HCT116 (cell line): ENCODE measurements around the gene DAND5. TPM values are rescaled to one million over a fixed set of nuclear protein-coding genes. Genes with fewer than 3 reads are reported as not detected.

Source experiments
- ATAC-seq: fragments of 200-7000 bp; cut with Tn5 transposase; 2 replicates; pipeline ENCODE4 v1.9.1; 2020; ENCODE audit warnings: mild to moderate bottlenecking, moderate library complexity
- BruUV-seq: library from RNA; stranded (reverse); fragments of 400-500 nt; replicated peaks from 2 replicates; lab custom pipeline; 2021; lab: Mats Ljungman, UMichigan
- CTCF ChIA-PET: fragments of 300-600 bp; sonication (Branson Sonifier 250); formaldehyde crosslinking; loops from one replicate; lab custom pipeline; 2021; ENCODE audit warnings: antibody characterized with exemption; lab: Charles Lee
- POLR2A ChIA-PET: fragments of 300-600, 350-600 bp; sonication (Branson Sonifier 250); formaldehyde crosslinking; loops from one replicate; lab custom pipeline; 2021; ENCODE audit warnings: antibody characterized with exemption; lab: Charles Lee
- RAD21 ChIA-PET, 2 experiments: fragments of 300-600 bp; sonication (Branson Sonifier 250); formaldehyde crosslinking; loops; one replicate each; lab custom pipeline; 2023; ENCODE audit warnings: low total read pairs in 2 of 2; ENCODE audit not compliant: uncharacterized antibody in 2 of 2, unreplicated experiment in 2 of 2, low non-redundant PET in 1 of 2; lab: Charles Lee
- DNase-seq: peaks from one replicate; pipeline ENCODE4 v3.0.0-alpha.2; 2010; ENCODE audit warnings: low read depth, low spot score
- H2AFZ ChIP-seq: fragments of 200-600 bp; shearing (Covaris generic), sonication (generic); 2 replicates; pipeline ENCODE4 v1.6.1; 2017; ENCODE audit warnings: low read depth, mixed run types, mixed read lengths, antibody characterized with exemption, low read length; ENCODE audit not compliant: poor library complexity, severe bottlenecking
- H3K27ac ChIP-seq: 2 replicates; pipeline ENCODE4 v1.5.1; 2012; ENCODE audit warnings: low read depth, low read length
- H3K27me3 ChIP-seq: fragments of 200-600 bp; sonication (generic); 2 replicates; pipeline ENCODE4 v1.6.1; 2016; ENCODE audit warnings: mixed run types, low read length, mixed read lengths; ENCODE audit not compliant: insufficient read depth
- H3K36me3 ChIP-seq, 2 experiments: fragments of 200-500 bp in 1 of 2; fragments of 200-600 bp in 1 of 2; sonication (Bioruptor generic) in 1 of 2; sonication (generic) in 1 of 2; 2 replicates each; pipeline versions ENCODE4 v1.5.1 to v1.6.1; 2014 to 2016; ENCODE audit warnings: low read length in 2 of 2, inconsistent platforms in 1 of 2, mixed read lengths in 1 of 2, mixed run types in 1 of 2; ENCODE audit not compliant: insufficient read depth in 2 of 2, control insufficient read depth in 1 of 2
- H3K4me1 ChIP-seq, 2 experiments: fragments of 200-600 bp in 1 of 2; sonication (generic) in 1 of 2; 2 replicates each; pipeline versions ENCODE4 v1.5.1 to v1.6.1; 2012 to 2017; ENCODE audit warnings: low read length in 2 of 2, inconsistent platforms in 1 of 2, mild to moderate bottlenecking in 1 of 2, mixed read lengths in 1 of 2, mixed run types in 1 of 2, moderate library complexity in 1 of 2; ENCODE audit not compliant: insufficient read depth in 2 of 2, control insufficient read depth in 1 of 2
- H3K4me2 ChIP-seq: fragments of 200-600 bp; sonication (generic); 2 replicates; pipeline ENCODE4 v1.6.1; 2017; ENCODE audit warnings: mixed run types, low read length, mixed read lengths
- H3K4me3 ChIP-seq, 2 experiments: fragments of 200-600 bp in 1 of 2; sonication (generic) in 1 of 2; replicated peaks in 1 of 2; 2 replicates each; pipeline ENCODE4 v1.5.1; 2011 to 2016; ENCODE audit warnings: low read length in 2 of 2, control low read depth in 1 of 2, low read depth in 1 of 2, mild to moderate bottlenecking in 1 of 2, mixed read lengths in 1 of 2, mixed run types in 1 of 2
- H3K79me2 ChIP-seq: fragments of 200-600 bp; sonication (generic); 2 replicates; pipeline ENCODE4 v1.6.1; 2017; ENCODE audit warnings: mild to moderate bottlenecking, mixed run types, low read length, moderate library complexity, mixed read lengths; ENCODE audit not compliant: insufficient read depth
- H3K9ac ChIP-seq: fragments of 200-600 bp; sonication (generic); 2 replicates; pipeline ENCODE4 v1.6.1; 2016; ENCODE audit warnings: low read length, mixed read lengths
- H3K9me2 ChIP-seq: fragments of 200-600 bp; sonication (generic), shearing (Covaris generic); 2 replicates; pipeline ENCODE4 v1.6.1; 2017; ENCODE audit warnings: mixed run types, mild to moderate bottlenecking, moderate library complexity; ENCODE audit not compliant: insufficient read depth
- H3K9me3 ChIP-seq, 2 experiments: fragments of 200-500 bp in 1 of 2; fragments of 200-600 bp in 1 of 2; sonication (Bioruptor generic) in 1 of 2; sonication (generic) in 1 of 2; 2 replicates each; pipeline ENCODE4 v1.6.1; 2014 to 2017; ENCODE audit warnings: low read length in 2 of 2, mixed read lengths in 2 of 2, inconsistent platforms in 1 of 2, low read depth in 1 of 2, mild to moderate bottlenecking in 1 of 2, mixed run types in 1 of 2, moderate library complexity in 1 of 2; ENCODE audit not compliant: control insufficient read depth in 1 of 2, insufficient read depth in 1 of 2
- H4K20me1 ChIP-seq: fragments of 200-600 bp; sonication (generic), shearing (Covaris generic); 2 replicates; pipeline ENCODE4 v1.6.1; 2017; ENCODE audit warnings: mixed run types, mild to moderate bottlenecking, moderate library complexity; ENCODE audit not compliant: insufficient read depth
- CBX3 ChIP-seq: IDR thresholded peaks from 2 replicates; pipeline ENCODE4 v1.6.1; 2012; ENCODE audit warnings: low read depth
- CEBPB ChIP-seq: IDR thresholded peaks from 2 replicates; pipeline ENCODE4 v1.6.1; 2012; ENCODE audit warnings: low read depth
- EGR1 ChIP-seq: IDR thresholded peaks from 2 replicates; pipeline ENCODE4 v1.6.1; 2012; ENCODE audit warnings: low read depth
- ELF1 ChIP-seq: IDR thresholded peaks from 2 replicates; pipeline ENCODE4 v1.6.1; 2012; ENCODE audit warnings: low read depth, borderline replicate concordance
- EZH2phosphoT487 ChIP-seq: fragments of 200-600 bp; IDR thresholded peaks from 2 replicates; pipeline ENCODE4 v1.6.1; 2018; ENCODE audit warnings: antibody characterized with exemption, borderline replicate concordance
- MAX ChIP-seq: IDR thresholded peaks from 2 replicates; pipeline ENCODE4 v1.6.1; 2012
- POLR2A ChIP-seq: IDR thresholded peaks from 2 replicates; pipeline ENCODE4 v1.7.0; 2011; ENCODE audit warnings: borderline replicate concordance; ENCODE audit not compliant: insufficient read depth, insufficient read length; ENCODE audit errors: extremely low read depth
- POLR2AphosphoS5 ChIP-seq: IDR thresholded peaks from 2 replicates; pipeline ENCODE4 v1.6.1; 2011; ENCODE audit warnings: mild to moderate bottlenecking, low read depth, low read length, moderate library complexity
- RAD21 ChIP-seq: IDR thresholded peaks from 2 replicates; pipeline ENCODE4 v1.6.1; 2012; ENCODE audit warnings: low read depth, mild to moderate bottlenecking
- SIN3A ChIP-seq: IDR thresholded peaks from 2 replicates; pipeline ENCODE4 v1.6.1; 2012; ENCODE audit warnings: low read depth
- SP1 ChIP-seq: IDR thresholded peaks from 2 replicates; pipeline ENCODE4 v1.6.1; 2012; ENCODE audit warnings: low read depth
- YY1 ChIP-seq: IDR thresholded peaks from 2 replicates; pipeline ENCODE4 v1.6.1; 2011; ENCODE audit warnings: low read length, low read depth, moderate library complexity, mild to moderate bottlenecking; ENCODE audit not compliant: insufficient replicate concordance; ENCODE audit errors: extremely low read depth
- ZFX ChIP-seq: fragments of 450-650 bp; IDR thresholded peaks from 2 replicates; pipeline ENCODE4 v1.6.1; 2017
- ZNF274 ChIP-seq: fragments of 200-500 bp; sonication (Bioruptor generic); IDR thresholded peaks from 2 replicates; pipeline ENCODE4 v1.6.1; 2014; ENCODE audit warnings: mild to moderate bottlenecking, low read depth, low read length, inconsistent platforms
- intact Hi-C: fragments of 100-400 bp; cut with micrococcal nuclease; formaldehyde crosslinking; loops from 2 replicates; pipeline ENCODE4 v1.10.0; 2022
- total RNA-seq: library from RNA; stranded (reverse); gene quantifications from one replicate; pipeline ENCODE4 v1.2.1, GENCODE V29; 2021; ENCODE audit not compliant: unreplicated experiment
- TF ChIP-seq, protein P1 (sequence below): IDR thresholded peaks from 2 replicates; pipeline ENCODE4 v1.6.1; 2011; ENCODE audit warnings: mild to moderate bottlenecking, low read length, moderate library complexity; ENCODE audit not compliant: insufficient replicate concordance; ENCODE audit errors: extremely low read depth

DAND5 gene
- total RNA-seq, 1 experiment from 2014 or later: 0.25 TPM

DNA sequence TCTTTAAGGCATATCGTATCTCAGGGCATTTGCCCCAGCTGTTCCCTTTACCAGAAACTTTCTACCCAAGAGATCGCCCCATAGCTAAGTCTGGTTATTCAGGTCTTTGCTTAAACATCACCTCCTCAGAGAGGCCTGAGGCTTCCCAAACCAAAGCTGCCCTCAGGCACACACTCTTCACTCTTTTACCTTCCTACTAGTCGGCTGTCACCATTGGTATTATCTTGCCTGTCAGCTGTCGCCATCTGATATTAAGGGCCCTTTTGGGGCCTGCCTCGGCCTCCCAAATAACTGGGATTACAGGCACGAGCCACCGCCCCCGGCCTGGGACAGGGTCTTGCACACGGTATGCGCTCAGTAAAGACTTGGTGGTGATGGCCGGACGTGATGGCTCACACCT, 13.4 kb upstream of the DAND5 start (continued):
- TF ChIP-seq ZNF274: no peak
- no peak for TF ChIP-seq ZFX
- no peak for TF ChIP-seq CBX3
- TF ChIP-seq EZH2phosphoT487: no peak

DNA sequence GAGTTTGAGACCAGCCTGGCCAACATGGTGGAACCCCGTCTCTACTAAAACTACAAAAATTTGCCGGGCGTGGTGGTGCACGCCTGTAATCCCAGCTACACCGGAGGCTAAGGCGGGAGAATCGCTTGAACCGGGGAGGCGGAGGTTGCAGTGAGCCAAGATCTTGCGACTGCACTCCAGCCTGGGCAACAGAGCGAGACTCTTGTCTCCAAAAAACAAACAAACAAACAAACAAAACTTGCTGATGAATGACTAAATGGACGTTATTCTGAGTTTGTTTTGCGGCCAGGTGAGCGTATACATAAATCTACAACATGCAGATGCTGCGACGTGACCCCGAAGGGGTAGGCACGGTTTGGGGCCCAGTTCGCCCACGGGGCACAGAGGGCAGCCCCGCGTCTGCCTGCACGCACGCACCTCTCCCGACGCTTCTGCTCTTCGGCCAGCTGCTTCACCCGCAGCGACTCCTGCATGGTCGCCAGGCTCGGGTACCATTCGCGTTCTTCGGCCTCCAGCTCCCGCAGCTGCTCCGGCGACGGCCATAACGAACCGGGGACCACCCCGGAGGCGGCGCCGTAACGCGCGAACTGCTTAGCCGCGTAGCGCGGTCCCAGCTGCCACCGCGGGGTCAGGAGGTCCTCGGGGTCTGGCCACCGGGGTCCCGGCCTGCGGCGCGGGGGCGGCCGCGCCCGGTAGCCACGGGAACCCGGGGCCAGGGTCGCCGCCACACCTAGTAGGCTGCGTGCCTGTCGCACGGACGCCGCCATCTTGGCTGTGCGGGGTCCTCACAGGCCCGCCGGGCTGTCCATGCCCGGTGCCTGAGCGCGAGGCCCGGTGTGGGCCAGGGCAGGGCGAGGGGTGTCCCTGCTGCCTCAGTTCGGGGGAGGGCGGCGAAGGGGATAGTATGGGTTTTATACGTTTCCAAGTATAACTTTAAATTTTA, 12.7 kb upstream of the DAND5 start, which contains the start of gene GADD45GIP1:
GADD45GIP1 (minus strand) TSS at position 778 of the 943 bp plus-strand sequence; CDS start at position 767, 11 bp downstream.
- CTCF ChIA-PET: interaction anchor here (3.6 kb wide), 1 partner anchor 9 kb away, joined by 15 read pairs; no protein-coding TSS in a partner anchor
- no peaks in the 10 kb centered on the region for H3K9me3 ChIP-seq
- POLR2A ChIA-PET: interaction anchor here (2.0 kb wide), 1 partner anchor 11 kb away, joined by 8 read pairs; the partner anchor contains the start of gene RAD23A
- H2AFZ ChIP-seq: peak within 1 kb of the TSS; percentile 68
- H3K4me1 ChIP-seq: peaks cover 9 to 29% of the 10 kb centered on the region in 2 experiments
- no peaks in the 10 kb centered on the region; the same call in 1 of the 2 replicates for H4K20me1 ChIP-seq
- H3K4me3 ChIP-seq: peak within 1 kb of the TSS; percentile 75 to 92
- peaks cover 45% of the 10 kb centered on the region for H3K79me2 ChIP-seq
- H3K9me2 ChIP-seq: no peaks in the 10 kb centered on the region
- TF ChIP-seq RAD21 (no peak), EGR1 (peak; percentile 55), POLR2A (peak; percentile 95), POLR2AphosphoS5 (peak; percentile 95), SIN3A (peak; percentile 72), CEBPB (no peak), SP1 (0 out of 2 replicates have a peak, but pooled peaks have one; percentile 25), CBX3 (peak; percentile 78; the same call in 1 of the 2 replicates), ZFX (peak; percentile 96), MAX (peak; percentile 83), YY1 (peak; percentile 96), ELF1 (no peak)
- TF ChIP-seq, protein P1, sequence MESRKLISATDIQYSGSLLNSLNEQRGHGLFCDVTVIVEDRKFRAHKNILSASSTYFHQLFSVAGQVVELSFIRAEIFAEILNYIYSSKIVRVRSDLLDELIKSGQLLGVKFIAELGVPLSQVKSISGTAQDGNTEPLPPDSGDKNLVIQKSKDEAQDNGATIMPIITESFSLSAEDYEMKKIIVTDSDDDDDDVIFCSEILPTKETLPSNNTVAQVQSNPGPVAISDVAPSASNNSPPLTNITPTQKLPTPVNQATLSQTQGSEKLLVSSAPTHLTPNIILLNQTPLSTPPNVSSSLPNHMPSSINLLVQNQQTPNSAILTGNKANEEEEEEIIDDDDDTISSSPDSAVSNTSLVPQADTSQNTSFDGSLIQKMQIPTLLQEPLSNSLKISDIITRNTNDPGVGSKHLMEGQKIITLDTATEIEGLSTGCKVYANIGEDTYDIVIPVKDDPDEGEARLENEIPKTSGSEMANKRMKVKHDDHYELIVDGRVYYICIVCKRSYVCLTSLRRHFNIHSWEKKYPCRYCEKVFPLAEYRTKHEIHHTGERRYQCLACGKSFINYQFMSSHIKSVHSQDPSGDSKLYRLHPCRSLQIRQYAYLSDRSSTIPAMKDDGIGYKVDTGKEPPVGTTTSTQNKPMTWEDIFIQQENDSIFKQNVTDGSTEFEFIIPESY: peak; percentile 39
- DNase-seq (peak; percentile 67), ATAC-seq (peak; percentile 91)
- intact Hi-C loops: no loop called here
- H3K36me3 ChIP-seq: peaks cover 7 to 27% of the 10 kb centered on the region in 2 experiments; a peak in 2 of 4 replicates
- no TSS peak for BruUV-seq
- peak within 1 kb of the TSS; percentile 97 for H3K9ac ChIP-seq
- RAD21 ChIA-PET: interaction anchor here in 1 of 2 experiments (0.6 kb wide), 1 partner anchor 194 kb away, joined by 4 read pairs; the partner anchor contains the start of genes IER2 and STX10
- peak within 1 kb of the TSS; percentile 86 for H3K4me2 ChIP-seq
- no peaks in the 10 kb centered on the region for H3K27me3 ChIP-seq
- peak within 1 kb of the TSS; percentile 98 for H3K27ac ChIP-seq
